Nephron (organoid): ENCODE measurements around the gene C1orf216.

Experiments
- H3K27ac Mint-ChIP-seq, 3 experiments: 2 replicates each; pipeline ENCODE4 v1.8.0; 2020; ENCODE audit warnings: mixed read lengths in 3 of 3, mild to moderate bottlenecking in 2 of 3, moderate library complexity in 1 of 3
- H3K27me3 Mint-ChIP-seq: 2 replicates; pipeline ENCODE4 v1.8.0; 2021; ENCODE audit warnings: low read depth, mild to moderate bottlenecking, moderate library complexity, mixed read lengths
- H3K36me3 Mint-ChIP-seq: 2 replicates; pipeline ENCODE4 v1.8.0; 2020; ENCODE audit warnings: low read depth, mixed read lengths
- H3K4me1 Mint-ChIP-seq: 2 replicates; pipeline ENCODE4 v1.8.0; 2020; ENCODE audit warnings: mixed read lengths
- H3K4me3 Mint-ChIP-seq, 3 experiments: 2 replicates each; pipeline ENCODE4 v1.8.0; 2020; ENCODE audit warnings: mild to moderate bottlenecking in 3 of 3, mixed read lengths in 3 of 3, moderate library complexity in 2 of 3
- H3K9me3 Mint-ChIP-seq: 2 replicates; pipeline ENCODE4 v1.8.0; 2020; ENCODE audit warnings: mixed read lengths
- TF ChIP-seq, protein P1 (sequence below), 3 experiments: fragments of 200-600 bp; sonication (generic); IDR thresholded peaks; one replicate each; pipeline ENCODE4 v1.5.0; 2021; ENCODE audit warnings: antibody characterized with exemption in 3 of 3; ENCODE audit not compliant: unreplicated experiment in 3 of 3

The C1orf216 gene, protein sequence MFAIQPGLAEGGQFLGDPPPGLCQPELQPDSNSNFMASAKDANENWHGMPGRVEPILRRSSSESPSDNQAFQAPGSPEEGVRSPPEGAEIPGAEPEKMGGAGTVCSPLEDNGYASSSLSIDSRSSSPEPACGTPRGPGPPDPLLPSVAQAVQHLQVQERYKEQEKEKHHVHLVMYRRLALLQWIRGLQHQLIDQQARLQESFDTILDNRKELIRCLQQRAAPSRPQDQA

DNA sequence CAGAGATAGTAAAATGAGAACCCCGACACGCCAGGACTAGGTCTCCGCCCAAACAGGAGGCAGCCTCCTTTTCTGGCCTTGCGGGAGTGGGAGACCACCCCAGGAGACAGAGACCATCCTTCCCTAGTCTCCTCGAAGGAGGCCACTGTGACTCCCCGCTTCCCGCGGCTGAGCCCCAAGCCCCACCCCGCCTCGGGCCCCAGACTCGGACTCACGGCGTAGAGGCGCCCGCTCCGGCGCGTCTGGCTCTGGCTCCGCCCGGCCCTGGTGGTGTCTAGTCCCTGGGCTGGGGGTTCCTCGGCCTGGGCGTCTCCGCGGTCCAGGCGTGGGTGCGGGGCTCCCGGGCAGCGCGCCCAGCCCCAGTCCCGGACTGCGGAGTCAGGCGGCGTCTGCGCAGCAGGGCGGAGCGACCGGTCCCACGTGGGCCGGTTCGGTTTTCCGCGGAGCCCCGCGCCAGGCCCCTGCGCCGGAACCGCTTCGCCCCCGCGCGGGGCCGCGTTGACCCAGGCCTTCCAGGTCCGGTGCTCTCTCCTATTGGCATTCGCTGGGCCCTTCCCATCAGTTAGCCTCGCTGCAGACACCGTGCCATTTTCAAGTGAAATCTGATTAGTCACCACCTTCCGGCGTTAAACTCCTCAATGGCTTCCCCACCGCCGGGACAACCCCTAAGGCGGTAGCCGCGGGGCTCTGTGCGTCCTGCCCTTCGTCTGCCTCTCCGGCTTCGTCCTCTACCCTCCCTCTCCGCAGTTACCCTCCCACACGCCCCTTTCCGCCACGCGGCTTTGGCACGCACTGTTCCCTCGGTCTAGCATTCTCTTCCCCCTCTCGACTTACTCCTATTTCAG, at the start of gene C1orf216:
TSS of gene C1orf216 (minus strand) at position 393 of the 845 bp plus-strand sequence. CDS start 2,563 bp downstream, outside the sequence.
- Mint-ChIP-seq H3K9me3 (no peaks in the 10 kb centered on the region), H3K4me1 (peaks cover 31% of the 10 kb centered on the region), H3K27me3 (peaks cover 4% of the 10 kb centered on the region), H3K27ac (peak within 1 kb of the TSS; percentile 90 to 98 (median 93)), H3K4me3 (peak within 1 kb of the TSS; percentile 87 to 95 (median 92)), H3K36me3 (peaks cover 5% of the 10 kb centered on the region)
- TF ChIP-seq, protein P1, sequence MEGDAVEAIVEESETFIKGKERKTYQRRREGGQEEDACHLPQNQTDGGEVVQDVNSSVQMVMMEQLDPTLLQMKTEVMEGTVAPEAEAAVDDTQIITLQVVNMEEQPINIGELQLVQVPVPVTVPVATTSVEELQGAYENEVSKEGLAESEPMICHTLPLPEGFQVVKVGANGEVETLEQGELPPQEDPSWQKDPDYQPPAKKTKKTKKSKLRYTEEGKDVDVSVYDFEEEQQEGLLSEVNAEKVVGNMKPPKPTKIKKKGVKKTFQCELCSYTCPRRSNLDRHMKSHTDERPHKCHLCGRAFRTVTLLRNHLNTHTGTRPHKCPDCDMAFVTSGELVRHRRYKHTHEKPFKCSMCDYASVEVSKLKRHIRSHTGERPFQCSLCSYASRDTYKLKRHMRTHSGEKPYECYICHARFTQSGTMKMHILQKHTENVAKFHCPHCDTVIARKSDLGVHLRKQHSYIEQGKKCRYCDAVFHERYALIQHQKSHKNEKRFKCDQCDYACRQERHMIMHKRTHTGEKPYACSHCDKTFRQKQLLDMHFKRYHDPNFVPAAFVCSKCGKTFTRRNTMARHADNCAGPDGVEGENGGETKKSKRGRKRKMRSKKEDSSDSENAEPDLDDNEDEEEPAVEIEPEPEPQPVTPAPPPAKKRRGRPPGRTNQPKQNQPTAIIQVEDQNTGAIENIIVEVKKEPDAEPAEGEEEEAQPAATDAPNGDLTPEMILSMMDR (IDR thresholded peaks at IDR 0.05; ENCODE audit: unreplicated experiment in 3 of 3): no peak

DNA sequence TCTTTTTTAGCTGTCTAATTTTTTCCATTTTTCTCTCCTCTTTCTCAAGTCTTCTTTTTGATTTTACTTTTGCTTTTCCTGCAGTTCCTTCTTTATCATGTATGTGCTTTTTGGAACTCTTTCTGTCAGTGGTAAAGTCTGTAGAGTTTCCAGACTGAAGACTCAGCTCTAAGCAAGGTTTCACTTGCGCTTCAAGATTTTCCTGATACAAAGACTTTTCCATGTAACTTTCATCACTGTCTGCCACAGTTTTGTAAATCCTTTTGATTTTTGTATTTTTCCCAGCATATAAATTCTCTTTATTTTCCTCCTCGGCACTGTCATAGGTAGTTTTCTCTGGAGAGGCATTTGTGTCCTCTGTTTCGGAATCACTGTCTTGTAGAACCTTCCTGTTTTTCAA, 45.6 kb upstream of the C1orf216 start:
- peaks cover 11% of the 10 kb centered on the region for H3K36me3 Mint-ChIP-seq
- no peak overlapping the region for H3K27ac Mint-ChIP-seq
- H3K9me3 Mint-ChIP-seq: no peaks in the 10 kb centered on the region
- peaks cover 8% of the 10 kb centered on the region for H3K4me1 Mint-ChIP-seq
- TF ChIP-seq, protein P1 (IDR thresholded peaks at IDR 0.05; ENCODE audit: unreplicated experiment in 3 of 3): no peak
- no peaks in the 10 kb centered on the region for H3K27me3 Mint-ChIP-seq
- H3K4me3 Mint-ChIP-seq: no peak overlapping the region

DNA sequence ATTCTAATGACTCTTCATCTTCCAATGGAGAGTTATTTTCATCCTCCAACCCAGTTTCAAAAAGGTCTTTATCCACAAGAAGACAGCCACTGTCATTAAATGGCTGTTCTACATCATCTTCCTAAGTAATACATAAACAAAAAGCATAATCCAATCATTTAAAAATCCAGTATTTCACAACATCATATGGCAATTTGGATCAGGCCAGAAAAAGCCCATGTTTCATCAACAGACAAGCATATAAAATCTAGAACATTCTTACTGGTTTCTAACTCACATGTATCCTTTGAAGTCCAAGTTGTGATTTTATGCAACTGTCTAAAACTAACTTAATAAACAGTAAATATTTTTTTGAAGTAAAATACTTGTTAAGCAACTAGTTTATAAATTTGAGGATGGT, 44.5 kb upstream of the C1orf216 start:
- Mint-ChIP-seq H3K4me1 (no peaks in the 10 kb centered on the region), H3K9me3 (no peaks in the 10 kb centered on the region), H3K36me3 (peaks cover 11% of the 10 kb centered on the region), H3K27ac (no peak overlapping the region), H3K27me3 (no peaks in the 10 kb centered on the region), H3K4me3 (no peak overlapping the region)
- TF ChIP-seq, protein P1 (IDR thresholded peaks at IDR 0.05; ENCODE audit: unreplicated experiment in 3 of 3): no peak

DNA sequence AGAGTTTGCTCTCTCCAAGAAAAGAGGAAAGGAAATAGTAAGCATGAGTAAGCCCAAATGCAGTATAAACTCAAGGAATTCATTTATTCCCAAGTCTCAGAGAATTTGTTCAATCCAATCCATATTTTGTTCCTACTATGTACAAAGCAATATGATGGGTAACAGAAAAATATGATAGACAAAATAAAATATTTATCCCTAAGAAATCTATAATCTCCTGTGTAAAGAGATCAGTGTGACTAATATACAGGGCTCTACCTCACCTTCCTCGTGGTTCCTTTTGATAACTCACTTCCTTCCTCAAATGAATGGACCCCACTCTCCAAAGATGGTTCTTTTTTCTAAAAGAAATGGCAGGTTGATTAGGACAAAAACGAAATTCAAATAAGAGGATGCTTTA, 43.5 kb upstream of the C1orf216 start:
- Mint-ChIP-seq H3K36me3 (peaks cover 11% of the 10 kb centered on the region), H3K27ac (no peak overlapping the region), H3K27me3 (no peaks in the 10 kb centered on the region), H3K9me3 (no peaks in the 10 kb centered on the region), H3K4me3 (no peak overlapping the region), H3K4me1 (no peaks in the 10 kb centered on the region)
- TF ChIP-seq, protein P1 (IDR thresholded peaks at IDR 0.05; ENCODE audit: unreplicated experiment in 3 of 3): no peak

DNA sequence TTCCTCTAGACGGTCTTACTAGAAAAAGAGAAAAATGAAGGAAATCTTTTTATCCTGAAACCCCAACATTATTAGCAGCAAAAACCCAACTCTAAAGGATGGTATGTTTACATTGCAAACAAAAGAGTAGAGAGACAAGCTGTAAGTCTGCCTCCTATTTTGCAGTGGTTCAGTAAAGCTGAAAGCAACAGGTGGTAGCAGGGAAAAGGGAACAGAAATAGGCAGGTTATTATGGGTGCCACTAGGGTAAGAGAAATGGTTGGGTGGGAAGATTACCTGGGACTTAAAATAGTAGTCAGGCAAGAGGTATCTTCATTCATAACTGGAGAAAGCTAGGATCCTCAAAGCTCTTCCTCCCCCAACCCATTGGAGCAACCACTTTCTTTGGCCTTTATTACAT, 37.4 kb upstream of the C1orf216 start:
- Mint-ChIP-seq H3K36me3 (peaks cover 17% of the 10 kb centered on the region), H3K4me1 (no peaks in the 10 kb centered on the region), H3K27ac (no peak overlapping the region), H3K27me3 (no peaks in the 10 kb centered on the region), H3K4me3 (no peak overlapping the region), H3K9me3 (no peaks in the 10 kb centered on the region)
- TF ChIP-seq, protein P1 (IDR thresholded peaks at IDR 0.05; ENCODE audit: unreplicated experiment in 3 of 3): no peak
